GM12892 (cell line): ENCODE data around the gene PIK3R5.

Experiments
- POLR2A ChIP-seq: IDR thresholded peaks from 2 replicates; pipeline ENCODE4 v1.6.1; 2011; ENCODE audit warnings: low read depth, low read length, control low read depth
- POLR2AphosphoS5 ChIP-seq: IDR thresholded peaks from 2 replicates; pipeline ENCODE4 v1.6.1; 2011; ENCODE audit warnings: low read depth, low read length, control low read depth

- TF ChIP-seq POLR2A = no peak
- TF ChIP-seq POLR2AphosphoS5 = no peak
Observed at GRCh38 chr17:8872705-8873435, 92.6 kb downstream of the PIK3R5 start.
